Measurements from ENCODE around the gene PROSER3.

Gene PROSER3

GRCh38 chr19:35783469-35784434, 25.8 kb downstream of the PROSER3 start:
- Histone ChIP-seq H3K27me3 (ENCODE audit: control insufficient read depth, insufficient read depth, low read length) (no peaks in the 10 kb centered on the region), H3K4me3 (ENCODE audit: low read depth, low read length) (no peak overlapping the region), H3K9me3 (ENCODE audit: control insufficient read depth, low read length) (no peaks in the 10 kb centered on the region), H3K36me3 (ENCODE audit: control insufficient read depth, insufficient read depth, low read length) (no peaks in the 10 kb centered on the region), H3K27ac (no peak overlapping the region), H3K4me2 (ENCODE audit: low read length) (no peak overlapping the region), H3K9ac (no peak overlapping the region), H2AFZ (no peak overlapping the region), H3K4me1 (no peaks in the 10 kb centered on the region), H3K79me2 (no peaks in the 10 kb centered on the region)
- no peak for TF ChIP-seq CTCF (IDR thresholded peaks at IDR 0.05)

- no peak for TF ChIP-seq CTCF (IDR thresholded peaks at IDR 0.05)
- no peaks in the 10 kb centered on the region for H3K9me3 ChIP-seq (ENCODE audit: control insufficient read depth, low read length)
- no peak overlapping the region for H2AFZ ChIP-seq
- no peaks in the 10 kb centered on the region for H3K36me3 ChIP-seq (ENCODE audit: control insufficient read depth, insufficient read depth, low read length)
- no peak overlapping the region for H3K4me3 ChIP-seq (ENCODE audit: low read depth, low read length)
- H3K27me3 ChIP-seq (ENCODE audit: control insufficient read depth, insufficient read depth, low read length), result no peaks in the 10 kb centered on the region
- H3K4me1 ChIP-seq, result no peaks in the 10 kb centered on the region
- no peak overlapping the region for H3K27ac ChIP-seq
- H3K9ac ChIP-seq, result no peak overlapping the region
- H3K79me2 ChIP-seq, result no peaks in the 10 kb centered on the region
- H3K4me2 ChIP-seq (ENCODE audit: low read length), result no peak overlapping the region
Measured at GRCh38 chr19:35784503-35785338, 26.7 kb downstream of the PROSER3 start.

- Histone ChIP-seq H3K9me3 (ENCODE audit: control insufficient read depth, low read length) (no peaks in the 10 kb centered on the region), H3K36me3 (ENCODE audit: control insufficient read depth, insufficient read depth, low read length) (no peaks in the 10 kb centered on the region), H3K27ac (no peak overlapping the region), H3K4me2 (ENCODE audit: low read length) (no peak overlapping the region), H3K4me3 (ENCODE audit: low read depth, low read length) (no peak overlapping the region), H3K9ac (no peak overlapping the region), H3K4me1 (no peaks in the 10 kb centered on the region), H2AFZ (no peak overlapping the region), H3K27me3 (ENCODE audit: control insufficient read depth, insufficient read depth, low read length) (no peaks in the 10 kb centered on the region), H3K79me2 (no peaks in the 10 kb centered on the region)
- TF ChIP-seq CTCF (IDR thresholded peaks at IDR 0.05), result no peak
Measured at GRCh38 chr19:35785339-35785627, 27.3 kb downstream of the PROSER3 start.

GRCh38 chr19:35786299-35787160, 28.6 kb downstream of the PROSER3 start:
- H3K36me3 ChIP-seq (ENCODE audit: control insufficient read depth, insufficient read depth, low read length), result no peaks in the 10 kb centered on the region
- H3K4me1 ChIP-seq, result no peaks in the 10 kb centered on the region
- no peak overlapping the region for H3K27ac ChIP-seq
- H2AFZ ChIP-seq, result no peak overlapping the region
- H3K4me2 ChIP-seq (ENCODE audit: low read length), result no peak overlapping the region
- H3K79me2 ChIP-seq, result no peaks in the 10 kb centered on the region
- H3K27me3 ChIP-seq (ENCODE audit: control insufficient read depth, insufficient read depth, low read length), result no peaks in the 10 kb centered on the region
- no peak overlapping the region for H3K4me3 ChIP-seq (ENCODE audit: low read depth, low read length)
- TF ChIP-seq CTCF (IDR thresholded peaks at IDR 0.05), result no peak
- no peak overlapping the region for H3K9ac ChIP-seq
- H3K9me3 ChIP-seq (ENCODE audit: control insufficient read depth, low read length), result no peaks in the 10 kb centered on the region
